HEK293T (cell line): Measurements from ENCODE around the gene MAP2K3.

Experiments used
- CTBP1 ChIP-seq: fragments of 450-650 bp; IDR thresholded peaks from 2 replicates; pipeline ENCODE4 v1.6.1; 2016; ENCODE audit warnings: borderline replicate concordance
- FOXK2 ChIP-seq: fragments of 450-650 bp; IDR thresholded peaks from 2 replicates; pipeline ENCODE4 v1.6.1; 2016; ENCODE audit warnings: mild to moderate bottlenecking
- FOXM1 ChIP-seq: fragments of 450-650 bp; IDR thresholded peaks from 2 replicates; pipeline ENCODE4 v1.6.1; 2017; ENCODE audit warnings: mild to moderate bottlenecking, borderline replicate concordance
- L3MBTL2 ChIP-seq: fragments of 450-650 bp; conservative IDR thresholded peaks from 2 replicates; pipeline ENCODE4 v1.6.1; 2016; ENCODE audit warnings: mild to moderate bottlenecking
- NFRKB ChIP-seq: fragments of 450-650 bp; IDR thresholded peaks from 2 replicates; pipeline ENCODE4 v1.6.1; 2016; ENCODE audit warnings: mild to moderate bottlenecking, moderate library complexity
- PKNOX1 ChIP-seq: fragments of 450-650 bp; IDR thresholded peaks from 2 replicates; pipeline ENCODE4 v1.6.1; 2016
- SP1 ChIP-seq: fragments of 450-650 bp; IDR thresholded peaks from 2 replicates; pipeline ENCODE4 v1.6.1; 2017

GRCh38 chr17:21354796-21355385 is 70.4 kb downstream of the MAP2K3 start:
- no peak for TF ChIP-seq SP1
- TF ChIP-seq L3MBTL2, result no peak
- TF ChIP-seq PKNOX1, result no peak
- TF ChIP-seq FOXM1, result no peak
- no peak for TF ChIP-seq CTBP1
- no peak for TF ChIP-seq NFRKB
- no peak for TF ChIP-seq FOXK2
